NCI-H1048 (cell line): ENCODE results near the gene COX4I1.
A peak's percentile ranks its signal among the peaks of the same experiment; 100 is the strongest.

Experiments used
- DNase-seq: peaks from one replicate; lab custom pipeline; 2025; lab: John Stamatoyannopoulos, UW

COX4I1 gene

DNA sequence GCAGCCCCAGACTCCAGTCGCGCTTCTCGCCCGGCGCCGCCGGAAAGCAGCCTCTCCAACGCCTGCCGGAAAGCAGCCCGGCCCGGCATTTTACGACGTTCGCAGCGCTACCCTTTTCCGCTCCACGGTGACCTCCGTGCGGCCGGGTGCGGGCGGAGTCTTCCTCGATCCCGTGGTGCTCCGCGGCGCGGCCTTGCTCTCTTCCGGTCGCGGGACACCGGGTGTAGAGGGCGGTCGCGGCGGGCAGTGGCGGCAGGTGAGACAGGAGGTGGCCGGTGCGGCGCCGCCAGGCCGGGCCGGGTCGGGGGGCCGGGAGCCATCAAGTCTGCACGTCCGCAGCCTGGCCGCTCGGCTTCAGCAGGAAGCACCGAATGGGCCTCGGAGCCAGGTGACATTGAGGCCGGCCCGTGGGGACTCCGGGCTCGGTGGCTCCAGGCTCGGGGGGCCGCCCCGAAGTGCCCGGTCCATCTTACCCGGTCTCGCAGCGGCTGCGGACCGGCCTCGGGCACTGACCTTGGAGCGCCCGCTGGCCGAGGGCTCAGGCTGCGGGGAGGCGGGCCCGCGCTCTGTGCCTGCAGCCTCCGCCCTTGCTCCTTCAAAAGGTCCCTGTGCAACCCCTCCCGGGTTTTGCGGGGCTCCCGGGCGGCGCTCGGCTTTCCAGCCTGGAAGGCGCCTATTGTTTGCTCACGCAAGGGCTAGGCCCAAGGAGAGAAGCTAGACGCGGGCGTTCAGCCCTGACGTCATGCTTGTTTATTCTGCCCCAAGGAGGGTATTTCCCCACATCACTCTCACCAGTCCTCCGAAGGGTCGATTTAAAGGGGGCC lies at the start of gene COX4I1, which contains the start of gene EMC8:
Gene COX4I1 (plus strand): TSS at position 199 of the 824 bp plus-strand sequence. CDS start 1,511 bp downstream, outside the sequence.
Gene EMC8 (minus strand): TSS at position 48 of the 824 bp plus-strand sequence. CDS start 249 bp downstream, outside the sequence.
- DNase-seq = peak; percentile 43

DNA sequence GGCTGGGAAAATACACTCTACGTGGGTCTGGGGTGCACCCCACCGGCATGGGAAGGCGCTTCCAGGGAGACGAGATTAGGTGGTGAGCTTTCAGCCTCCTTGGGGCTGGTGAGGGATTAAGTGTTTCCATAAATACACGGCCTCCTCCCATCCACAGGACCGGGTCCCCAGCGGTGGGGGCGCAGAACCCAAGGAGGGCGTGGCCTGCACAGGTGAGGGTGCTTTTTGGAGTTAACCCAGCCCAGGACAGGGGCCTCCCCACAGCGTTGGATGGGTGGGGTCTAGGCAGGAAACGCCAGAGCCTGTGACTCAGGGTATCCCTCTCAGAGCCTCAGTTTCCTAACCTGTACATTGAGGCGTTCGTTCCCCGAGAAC lies 49.7 kb upstream of the COX4I1 start:
- no peak for DNase-seq

DNA sequence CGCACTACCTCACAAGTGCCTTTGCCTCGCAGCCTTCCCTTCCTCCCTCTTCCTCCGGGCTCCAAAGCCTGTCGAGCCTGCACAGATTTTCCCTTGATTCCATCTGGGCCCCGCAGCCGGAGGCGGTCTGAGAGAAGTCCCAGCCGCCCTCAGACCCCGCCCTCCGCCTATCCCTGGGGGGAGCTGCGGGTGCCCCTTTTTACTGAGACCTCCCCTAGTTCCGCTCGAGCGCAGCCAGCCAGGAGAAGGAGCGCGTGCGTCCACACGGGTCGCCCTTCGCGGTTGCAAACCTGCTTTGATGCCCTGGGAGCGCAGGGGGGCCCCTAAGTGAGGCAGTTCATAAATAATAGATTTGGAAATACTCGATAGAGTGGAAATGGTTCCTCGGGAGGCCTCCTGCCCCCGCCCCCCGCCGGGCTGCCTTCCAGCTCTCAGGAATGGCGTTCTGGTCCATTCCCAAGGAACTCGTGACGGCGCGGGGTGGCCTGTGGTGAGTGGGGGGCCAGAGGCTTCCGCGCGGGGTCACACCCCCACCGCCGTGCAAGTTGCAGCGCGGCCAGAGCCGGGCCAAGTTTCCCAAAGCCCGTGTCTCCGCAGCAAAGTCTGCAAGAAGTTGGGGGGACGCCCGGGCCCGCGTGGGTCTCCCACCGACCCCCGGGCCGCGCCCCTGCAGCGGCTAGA lies 49.2 kb upstream of the COX4I1 start:
- DNase-seq = no peak

GRCh38 chr16:85750827-85751697 lies 48.4 kb upstream of the COX4I1 start, which contains the start of gene C16orf74:
TSS of gene C16orf74 (minus strand) at chr16:85751096. CDS start at chr16:85735217, 15,879 bp downstream.
- no peak for DNase-seq

DNA sequence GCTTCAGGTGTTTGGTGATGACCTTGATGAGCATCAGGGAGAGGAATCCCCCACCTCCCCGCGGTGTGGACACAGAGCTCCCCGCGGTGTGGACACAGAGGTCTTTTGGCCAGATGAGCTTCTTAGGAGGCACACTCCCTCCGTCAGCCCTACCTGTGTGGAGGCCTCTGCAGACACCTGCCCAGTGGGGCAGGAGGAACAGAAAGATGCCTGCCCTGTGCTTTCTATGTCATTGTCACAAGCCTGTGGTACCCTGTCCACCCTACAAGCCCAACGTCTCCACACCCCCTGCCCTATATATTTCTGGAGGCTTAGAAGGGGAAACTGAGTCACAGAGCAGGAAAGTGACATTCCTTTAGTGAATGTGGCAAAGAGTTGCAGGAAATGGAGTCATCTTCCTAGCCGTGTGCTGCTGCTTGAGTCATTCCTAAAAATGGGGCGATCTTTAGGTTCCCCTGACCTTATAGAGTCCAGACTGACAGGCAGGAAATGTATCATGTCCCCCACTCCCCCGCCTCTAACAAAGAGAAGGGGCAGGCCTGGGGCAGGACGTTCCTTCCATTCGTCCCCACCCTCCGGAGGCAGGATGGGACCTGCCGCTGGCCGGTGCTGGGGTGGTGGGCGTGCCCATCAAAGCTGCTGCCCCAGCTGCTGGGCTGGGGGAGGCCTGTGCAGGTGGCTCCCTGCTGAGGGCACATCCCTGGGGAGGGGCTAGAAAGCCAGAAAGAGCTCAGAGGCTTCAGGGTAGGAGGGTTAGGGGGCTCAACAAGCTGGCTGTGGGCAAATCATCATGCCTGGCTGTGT lies 47.6 kb upstream of the COX4I1 start:
- no peak for DNase-seq

GRCh38 chr16:85752511-85753420 lies 46.7 kb upstream of the COX4I1 start:
- DNase-seq = no peak

DNA sequence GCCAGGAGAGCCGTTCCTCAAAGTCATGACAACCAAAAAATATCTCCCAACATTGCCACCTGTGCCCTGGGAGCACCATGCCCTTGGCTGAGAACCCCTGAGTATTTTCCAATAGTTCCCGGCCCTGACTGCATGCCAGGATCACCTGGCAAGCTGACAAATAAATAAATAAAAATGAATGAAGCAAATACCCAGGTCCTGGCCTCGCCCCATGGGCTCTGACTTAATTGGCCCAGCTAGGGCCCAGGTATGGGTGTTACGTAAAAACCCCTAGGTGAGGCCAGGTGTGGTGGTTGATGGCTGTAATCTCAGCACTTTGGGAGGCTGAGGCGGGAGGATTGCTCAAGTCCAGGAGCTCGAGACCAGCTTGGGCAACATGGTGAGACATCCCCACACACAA lies 45.9 kb upstream of the COX4I1 start:
- DNase-seq = no peak

DNA sequence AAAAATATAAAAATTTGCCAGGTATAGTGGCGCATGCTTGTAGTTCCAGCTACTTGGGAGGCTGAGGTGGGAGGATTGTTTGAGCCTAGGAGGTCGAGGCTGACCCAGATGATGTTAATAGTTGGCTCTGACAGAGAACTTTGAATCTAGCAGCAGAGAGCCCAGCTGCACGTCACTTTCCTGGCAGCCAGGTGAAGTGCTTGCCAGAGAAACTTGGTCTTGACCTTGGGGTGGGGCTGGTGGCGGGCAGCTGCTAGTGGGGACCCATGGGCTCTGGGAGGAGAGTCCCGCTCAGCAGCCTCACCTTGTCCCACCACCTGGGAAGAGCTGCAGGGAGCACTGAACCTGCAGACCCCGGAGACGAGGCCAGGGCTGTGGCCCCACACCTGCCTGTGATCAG lies 45.5 kb upstream of the COX4I1 start:
- DNase-seq = no peak

GRCh38 chr16:85754413-85754812 lies 45.1 kb upstream of the COX4I1 start:
- DNase-seq = no peak

GRCh38 chr16:85755929-85756768 lies 43.3 kb upstream of the COX4I1 start:
- no peak for DNase-seq

DNA sequence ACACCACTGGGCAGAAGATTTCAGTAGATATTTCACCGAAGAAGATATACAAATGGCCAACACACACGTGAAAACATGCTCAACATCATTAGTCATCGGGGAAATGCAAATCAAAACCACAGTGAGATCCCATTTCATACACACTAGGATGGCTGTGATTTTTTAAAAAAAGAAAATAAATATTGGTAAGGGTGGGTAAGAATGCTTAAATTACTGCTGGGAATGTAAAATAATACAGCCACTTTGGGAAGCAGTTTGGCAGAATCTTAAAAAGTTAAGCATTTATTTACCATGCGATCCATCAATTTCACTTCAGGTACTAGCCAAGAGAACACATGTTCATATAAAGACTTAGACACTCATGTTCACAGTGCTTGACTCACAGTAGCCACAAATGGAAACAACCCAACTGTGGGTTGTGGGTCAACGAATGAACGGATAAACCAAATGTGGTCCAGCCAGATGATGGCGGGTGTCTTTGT lies 42.1 kb upstream of the COX4I1 start:
- DNase-seq = no peak

GRCh38 chr16:85759136-85759535 lies 40.4 kb upstream of the COX4I1 start:
- no peak for DNase-seq

- no peak for DNase-seq
These were observed 39.7 kb upstream of the COX4I1 start for GRCh38 chr16:85759631-85760419.

DNA sequence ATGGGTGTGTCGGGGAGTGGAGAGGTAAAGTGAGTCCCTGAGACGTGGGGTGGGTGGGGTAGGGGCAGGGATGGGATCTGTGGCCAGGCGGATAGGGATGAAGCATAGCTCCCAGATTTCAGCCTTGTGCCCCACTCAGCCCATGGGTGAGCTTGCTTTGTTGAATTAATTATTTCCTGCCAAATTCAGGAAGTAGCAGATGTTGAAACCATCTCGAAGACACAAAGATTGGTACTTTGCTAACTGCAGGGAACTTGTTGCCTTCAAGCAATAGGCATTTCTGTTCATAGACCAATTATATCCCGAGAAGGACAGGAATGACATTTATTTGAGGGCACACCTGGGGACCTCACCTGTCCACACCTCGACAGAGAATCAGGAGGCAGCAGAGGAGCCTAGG lies 37.6 kb upstream of the COX4I1 start:
- DNase-seq = no peak

DNA sequence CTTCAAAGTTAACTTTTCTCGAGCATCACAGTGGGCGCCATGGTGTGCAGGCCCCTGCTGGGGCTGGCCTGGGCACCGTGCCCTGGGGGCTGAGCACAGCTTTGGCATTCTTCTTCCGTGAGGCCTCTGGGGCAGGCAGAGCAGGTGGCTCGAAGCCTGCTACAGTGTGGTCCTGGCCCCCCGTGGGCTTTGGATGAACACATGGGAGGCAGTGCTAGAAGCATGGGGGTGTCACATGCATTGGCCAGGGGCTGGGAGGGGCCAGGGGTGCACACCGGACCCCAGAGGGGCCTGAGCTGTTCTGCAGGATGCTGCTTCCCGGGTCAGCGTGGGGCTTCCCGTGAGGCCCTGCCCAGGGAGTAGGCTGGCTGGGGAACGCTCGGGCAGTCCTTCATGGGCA lies 36.5 kb upstream of the COX4I1 start:
- DNase-seq = no peak

GRCh38 chr16:85763616-85764015 lies 35.9 kb upstream of the COX4I1 start:
- no peak for DNase-seq

DNA sequence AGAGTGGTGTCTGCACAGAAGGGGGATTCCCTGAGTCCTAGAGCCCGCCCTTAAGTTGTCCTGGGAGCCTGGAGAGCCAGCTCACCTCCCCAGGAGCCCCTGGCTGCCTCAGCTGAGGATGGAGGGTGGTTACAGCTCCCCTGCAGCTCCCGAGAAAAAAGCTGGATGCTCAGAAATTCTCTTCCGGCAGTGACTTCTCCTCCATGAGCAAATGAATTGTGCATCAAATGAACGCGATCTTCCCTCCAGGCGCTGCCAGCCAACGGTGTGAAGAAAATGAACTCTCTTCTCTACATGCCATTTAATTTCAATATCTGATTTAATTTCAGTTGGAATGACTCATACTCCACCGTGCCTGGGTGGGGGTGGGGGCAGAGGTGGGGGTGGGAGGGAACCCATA lies 34.3 kb upstream of the COX4I1 start:
- no peak for DNase-seq

GRCh38 chr16:85765767-85766166 lies 33.7 kb upstream of the COX4I1 start:
- DNase-seq = no peak
